Mesodermal cell (in vitro differentiated cells): ENCODE measurements around the gene DNAH14.
"Not testable (repeated sequence)": the region's sequence is repeated elsewhere in the genome, so short reads cannot be mapped to it uniquely, and the experiment has no call there.

Experiments
- H3K27ac ChIP-seq: 2 replicates; pipeline ENCODE4 v1.7.0; 2013; ENCODE audit warnings: mild to moderate bottlenecking, low read depth, low read length, moderate library complexity; ENCODE audit not compliant: severe bottlenecking
- H3K36me3 ChIP-seq: 2 replicates; pipeline ENCODE4 v1.7.1; 2013; ENCODE audit warnings: mild to moderate bottlenecking, low read length, moderate library complexity; ENCODE audit not compliant: control insufficient read depth, insufficient read depth
- H3K4me1 ChIP-seq: one replicate; pipeline ENCODE4 v1.7.1; 2013; ENCODE audit warnings: mild to moderate bottlenecking, low read length; ENCODE audit not compliant: insufficient read depth, control insufficient read depth, poor library complexity, severe bottlenecking
- H3K4me3 ChIP-seq: 2 replicates; pipeline ENCODE4 v1.7.0; 2013; ENCODE audit warnings: low read length, control low read depth, mild to moderate bottlenecking; ENCODE audit not compliant: insufficient read depth, poor library complexity, severe bottlenecking; ENCODE audit errors: extremely low read depth
- H3K9me3 ChIP-seq: 2 replicates; pipeline ENCODE4 v1.7.1; 2013; ENCODE audit warnings: mild to moderate bottlenecking, low read length, moderate library complexity; ENCODE audit not compliant: control insufficient read depth
- WGBS, 2 experiments: methylation state at CpG; one replicate each; pipeline ENCODE4 v1.1.5; 2013; ENCODE audit warnings: missing lambda C conversion rate in 2 of 2; ENCODE audit not compliant: insufficient coverage in 2 of 2; 5-methylcytosine and 5-hydroxymethylcytosine counted together

DNAH14 gene

DNA sequence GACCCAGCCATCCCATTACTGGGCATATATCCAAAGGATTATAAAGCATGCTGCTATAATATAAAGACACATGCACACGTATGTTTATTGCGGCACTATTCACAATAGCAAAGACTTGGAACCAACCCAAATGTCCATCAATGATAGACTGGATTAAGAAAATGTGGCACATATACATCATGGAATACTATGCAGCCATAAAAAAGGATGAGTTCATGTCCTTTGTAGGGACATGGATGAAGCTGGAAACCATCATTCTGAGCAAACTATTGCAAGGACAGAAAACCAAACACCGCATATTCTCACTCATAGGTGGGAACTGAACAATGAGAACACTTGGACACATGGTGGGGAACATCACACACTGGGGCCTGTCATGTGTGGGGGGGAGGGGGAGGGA is 457.4 kb downstream of the DNAH14 start:
- H3K27ac ChIP-seq, H3K4me3 ChIP-seq, H3K4me1 ChIP-seq, H3K9me3 ChIP-seq, H3K36me3 ChIP-seq: not testable (repeated sequence)
- no CpG with 5 or more reads among the region's 3 CpGs for WGBS, 2 experiments

DNA sequence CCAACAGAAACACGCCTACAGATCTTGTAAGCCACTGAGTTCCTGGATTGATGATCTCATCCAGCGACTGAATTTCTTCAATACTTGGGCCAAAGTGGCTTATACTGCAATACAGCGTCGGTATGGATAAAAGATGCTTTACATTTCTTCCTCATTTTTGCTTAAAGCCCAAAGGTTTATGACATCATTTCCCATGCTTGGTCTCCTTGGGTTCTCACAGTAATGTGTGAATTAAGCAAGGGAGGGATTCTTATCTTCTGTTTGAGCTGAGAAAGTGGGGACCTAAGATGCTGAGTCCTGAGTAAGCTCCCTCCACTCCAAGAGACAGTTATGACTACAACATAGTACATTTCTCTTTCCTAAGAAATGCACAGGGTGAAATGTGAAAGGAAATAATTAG is 458.9 kb downstream of the DNAH14 start:
- H3K4me1 ChIP-seq, result no peaks in the 10 kb centered on the region
- no peak overlapping the region for H3K27ac ChIP-seq
- WGBS, 2 experiments, result 84 to 97% methylated on average over 2 to 3 of the region's 4 CpGs
- H3K36me3 ChIP-seq, result no peaks in the 10 kb centered on the region
- H3K4me3 ChIP-seq, result no peak overlapping the region
- H3K9me3 ChIP-seq, result no peaks in the 10 kb centered on the region

DNA sequence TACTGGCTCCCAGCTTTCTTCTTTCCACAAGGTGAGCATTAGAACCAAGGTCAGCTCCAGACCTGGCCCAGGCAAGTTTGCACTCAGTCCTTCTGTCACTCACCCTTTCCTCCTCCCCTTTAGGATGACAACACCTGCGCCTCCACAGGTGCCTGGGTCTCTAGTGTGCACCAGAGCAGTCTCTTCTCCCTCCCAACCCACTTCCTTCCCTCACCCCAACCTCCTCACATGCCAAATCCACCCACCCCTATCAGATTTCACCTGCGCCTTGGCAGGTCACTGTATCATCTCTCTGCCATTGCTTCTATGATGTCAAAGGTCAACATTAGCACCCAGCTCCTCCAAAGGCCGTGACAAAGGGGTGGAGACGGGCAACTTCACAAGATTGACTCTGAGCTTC is 460.4 kb downstream of the DNAH14 start:
- no peak overlapping the region for H3K27ac ChIP-seq
- whole genome bisulfite sequencing, 2 experiments, result 87 to 95% methylated on average over 3 to 4 of the region's 4 CpGs
- no peaks in the 10 kb centered on the region for H3K9me3 ChIP-seq
- no peaks in the 10 kb centered on the region for H3K36me3 ChIP-seq
- no peak overlapping the region for H3K4me3 ChIP-seq
- H3K4me1 ChIP-seq, result no peaks in the 10 kb centered on the region

DNA sequence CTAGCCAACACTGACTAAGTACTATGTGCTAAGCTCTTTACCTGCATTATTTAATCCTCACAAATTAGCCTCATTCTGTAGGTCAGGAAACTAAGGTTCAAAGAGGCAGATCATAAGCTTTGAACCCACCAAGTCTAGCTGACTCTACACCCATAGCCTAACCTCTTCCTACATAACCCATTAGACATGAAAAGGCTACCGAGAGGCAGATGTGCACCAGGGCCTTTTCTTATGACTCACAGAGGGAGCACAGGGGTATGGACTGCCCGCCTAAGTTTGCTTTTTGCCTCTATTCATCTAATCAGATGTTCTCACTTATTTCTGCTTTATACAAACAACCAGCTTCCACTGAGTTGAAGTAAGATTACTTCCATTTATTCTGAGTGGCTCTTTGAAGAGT is 466.9 kb downstream of the DNAH14 start:
- 90 to 100% methylated on average over 1 to 2 of the region's 2 CpGs for WGBS, 2 experiments
- Histone ChIP-seq H3K27ac (no peak overlapping the region), H3K36me3 (peaks cover 45% of the 10 kb centered on the region), H3K9me3 (no peaks in the 10 kb centered on the region), H3K4me1 (no peaks in the 10 kb centered on the region), H3K4me3 (no peak overlapping the region)

DNA sequence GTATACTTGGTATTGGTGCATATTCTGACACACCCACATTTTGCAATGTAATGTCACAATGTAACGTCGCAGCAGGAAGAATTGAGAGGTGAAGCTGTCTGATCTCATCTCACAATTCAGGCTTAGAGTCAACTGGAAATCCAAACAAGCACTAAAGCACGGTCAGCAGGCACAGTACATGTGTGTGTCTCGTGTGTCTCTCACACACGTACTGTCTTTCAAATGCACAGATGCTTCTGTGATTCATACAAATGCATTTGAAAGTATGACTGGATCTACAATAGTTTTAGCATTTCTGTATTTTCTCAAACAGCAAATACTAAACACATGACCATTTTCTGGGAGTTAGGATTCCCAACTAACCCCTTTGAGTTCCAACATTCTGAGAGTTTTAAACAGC is 471.5 kb downstream of the DNAH14 start:
- Histone ChIP-seq H3K4me3 (no peak overlapping the region), H3K36me3 (peaks cover 76% of the 10 kb centered on the region), H3K27ac (no peak overlapping the region), H3K4me1 (no peaks in the 10 kb centered on the region), H3K9me3 (no peaks in the 10 kb centered on the region)
- 93 to 100% methylated on average over 1 to 3 of the region's 5 CpGs for WGBS, 2 experiments

DNA sequence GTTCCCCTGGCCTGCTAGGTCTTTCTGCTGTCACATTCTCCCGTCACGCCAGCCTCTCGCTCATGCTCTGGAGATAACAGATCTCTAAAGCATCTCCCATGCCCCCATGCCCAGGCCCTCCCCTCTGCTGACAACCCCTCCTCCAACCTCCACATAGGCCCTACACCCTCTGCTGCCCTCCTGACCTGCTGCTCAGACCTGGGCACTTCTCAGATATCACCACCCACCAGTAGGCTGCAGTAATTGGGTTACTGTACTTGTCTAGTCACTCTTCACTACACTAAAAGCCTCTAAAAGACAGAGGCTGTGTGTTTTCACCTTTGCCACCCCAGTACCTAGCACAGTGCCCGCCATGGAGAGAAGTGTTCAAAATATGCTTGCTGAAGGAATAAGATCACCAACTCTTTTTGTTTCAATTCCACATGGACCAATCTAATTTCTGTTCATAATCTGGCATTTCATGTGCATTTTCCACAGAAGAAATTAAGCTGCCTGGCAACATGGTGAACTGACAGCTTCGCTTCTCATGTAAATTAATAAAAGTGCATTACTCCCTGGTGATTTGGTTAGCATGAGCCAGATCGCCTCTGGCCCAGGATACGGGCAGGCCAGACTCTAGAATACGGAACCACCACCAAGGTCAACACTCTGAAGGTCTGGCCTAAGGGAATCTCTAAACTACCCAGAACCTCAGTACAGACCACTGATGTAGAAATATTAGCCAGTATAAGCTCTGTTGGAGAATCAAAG is 477.7 kb downstream of the DNAH14 start:
- peaks cover 81% of the 10 kb centered on the region for H3K36me3 ChIP-seq
- no peak overlapping the region for H3K4me3 ChIP-seq
- WGBS, 2 experiments, result 83 to 100% methylated on average over 2 to 3 of the region's 8 CpGs
- no peaks in the 10 kb centered on the region for H3K9me3 ChIP-seq
- H3K27ac ChIP-seq, result no peak overlapping the region
- H3K4me1 ChIP-seq, result no peaks in the 10 kb centered on the region

DNA sequence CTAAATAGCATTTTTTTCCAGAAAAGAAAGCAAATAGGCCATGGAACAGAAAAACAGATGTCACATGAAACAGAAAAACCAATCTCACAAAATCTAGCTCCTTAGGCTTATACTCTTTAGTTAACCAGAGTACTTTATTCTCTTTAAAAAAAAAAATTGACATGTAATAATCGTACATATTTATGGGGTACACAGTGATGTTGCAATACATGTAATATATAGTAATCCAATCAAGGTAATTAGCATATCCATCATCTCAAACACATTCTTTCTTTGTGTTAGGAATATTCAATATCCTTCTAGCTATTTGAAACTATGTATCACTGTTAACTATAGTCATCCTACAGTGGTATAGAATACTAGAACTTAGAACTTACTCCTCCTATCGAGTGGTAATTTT is 478.3 kb downstream of the DNAH14 start:
- Histone ChIP-seq H3K9me3 (no peaks in the 10 kb centered on the region), H3K4me3 (no peak overlapping the region), H3K36me3 (peaks cover 85% of the 10 kb centered on the region), H3K4me1 (no peaks in the 10 kb centered on the region), H3K27ac (no peak overlapping the region)
- 100% methylated on average over 1 of the region's 2 CpGs for WGBS, 2 experiments

DNA sequence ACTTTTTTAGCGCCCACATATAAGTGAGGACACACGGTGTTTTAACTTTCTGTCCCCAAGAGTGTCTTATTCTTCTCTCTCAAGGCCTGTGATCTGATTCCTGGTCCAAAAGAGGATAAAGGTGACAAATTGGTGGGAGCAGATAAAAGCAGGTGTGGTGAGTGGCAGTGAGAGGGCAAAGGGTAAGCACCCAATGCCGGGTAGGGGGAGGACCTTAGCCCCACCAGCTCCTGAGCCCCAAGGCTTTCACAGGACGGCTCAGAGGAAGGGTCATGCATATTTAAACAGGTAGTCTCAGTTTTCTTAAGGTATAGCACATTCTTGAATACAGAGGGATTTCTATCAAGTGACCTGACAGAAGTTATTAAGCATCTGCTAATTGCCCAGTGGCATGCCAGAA is 478.8 kb downstream of the DNAH14 start:
- Histone ChIP-seq H3K4me1 (no peaks in the 10 kb centered on the region), H3K27ac (no peak overlapping the region), H3K36me3 (peaks cover 86% of the 10 kb centered on the region), H3K4me3 (no peak overlapping the region), H3K9me3 (no peaks in the 10 kb centered on the region)
- WGBS, 2 experiments, result 72 to 100% methylated on average over 1 to 3 of the region's 4 CpGs

DNA sequence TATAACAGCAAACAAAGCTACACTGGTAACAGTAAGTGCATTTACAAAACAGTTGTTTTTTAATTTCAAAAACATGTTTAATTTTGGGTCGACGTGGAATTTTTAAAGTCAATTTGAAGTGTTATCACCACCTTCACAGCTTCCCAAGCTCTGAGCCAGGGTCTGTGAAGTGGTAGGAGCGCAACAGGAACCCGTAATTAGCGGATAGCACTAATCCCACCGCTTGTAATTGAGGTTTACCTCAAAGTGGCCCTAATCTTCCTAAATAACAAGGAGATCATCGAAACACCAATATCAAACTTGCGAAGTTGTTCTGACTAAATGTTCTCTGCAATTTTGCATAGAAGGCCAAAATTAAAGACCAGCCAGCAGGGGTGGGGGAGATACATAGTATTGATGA is 479.6 kb downstream of the DNAH14 start:
- no peaks in the 10 kb centered on the region for H3K4me1 ChIP-seq
- no peaks in the 10 kb centered on the region for H3K9me3 ChIP-seq
- no peak overlapping the region for H3K4me3 ChIP-seq
- no peak overlapping the region for H3K27ac ChIP-seq
- 94% methylated on average over 6 of the region's 8 CpGs; no CpG with 5 or more reads in 1 of the 2 experiments for WGBS, 2 experiments
- peaks cover 89% of the 10 kb centered on the region for H3K36me3 ChIP-seq

DNA sequence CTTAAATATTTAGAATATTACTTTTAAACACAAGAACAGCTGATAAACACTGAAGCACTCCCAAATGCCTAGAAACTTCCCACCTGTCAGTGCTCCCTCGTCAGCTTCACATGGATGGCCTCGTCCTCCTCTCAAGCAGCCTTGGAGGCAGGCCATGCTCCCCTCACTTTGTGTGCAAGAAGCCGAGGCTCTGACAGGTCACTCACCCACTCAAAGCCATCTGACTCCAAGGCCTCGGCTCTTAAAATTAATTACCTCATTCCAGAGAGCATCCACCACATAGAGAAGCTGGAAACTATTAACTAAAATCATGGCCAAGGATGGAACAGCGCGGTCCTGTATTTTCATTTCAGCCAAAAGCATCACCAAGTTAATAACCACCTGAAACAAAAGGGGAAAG is 480.6 kb downstream of the DNAH14 start:
- Histone ChIP-seq H3K4me3 (no peak overlapping the region), H3K27ac (no peak overlapping the region), H3K36me3 (peaks cover 88% of the 10 kb centered on the region), H3K4me1 (no peaks in the 10 kb centered on the region), H3K9me3 (no peaks in the 10 kb centered on the region)
- WGBS, 2 experiments, result 91 to 100% methylated on average over 4 to 6 of the region's 6 CpGs

DNA sequence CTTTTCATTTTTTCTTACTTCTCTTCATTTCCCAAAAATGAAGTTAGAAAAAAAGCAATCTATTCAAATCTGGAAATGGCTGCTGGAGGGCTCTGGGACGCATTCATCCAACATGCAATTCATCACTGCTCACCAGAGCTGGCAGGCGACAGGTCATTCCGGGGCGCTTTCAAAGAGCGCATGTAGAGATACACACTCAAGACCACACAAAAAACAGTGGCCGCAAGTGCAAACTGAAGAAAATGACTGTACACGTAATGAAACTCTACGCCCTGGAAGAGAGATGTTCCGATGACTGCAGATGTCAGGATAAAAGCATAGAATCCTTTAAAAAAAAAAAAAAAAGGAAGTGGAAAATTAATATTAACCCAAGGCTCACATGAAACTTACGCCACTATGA is 482.8 kb downstream of the DNAH14 start:
- Histone ChIP-seq H3K9me3 (no peaks in the 10 kb centered on the region), H3K4me1 (no peaks in the 10 kb centered on the region), H3K4me3 (no peak overlapping the region), H3K36me3 (peaks cover 86% of the 10 kb centered on the region), H3K27ac (no peak overlapping the region)
- 98% methylated on average over 7 of the region's 10 CpGs; no CpG with 5 or more reads in 1 of the 2 experiments for WGBS, 2 experiments
